ENCODE measurements around the gene STK33. TPM values are rescaled to one million over a fixed set of nuclear protein-coding genes. Genes with fewer than 3 reads are reported as not detected.

Gene STK33
- total and polyA plus RNA-seq, 2 donors (not counting 1 experiment from before 2014, with no cell fraction given), result 1.7 to 3.3 TPM

GRCh38 chr11:8373519-8374432 lies 220.3 kb downstream of the STK33 start:
- no peaks in the 10 kb centered on the region for H3K27me3 ChIP-seq (ENCODE audit: control insufficient read depth, insufficient read depth, low read length)
- no peaks in the 10 kb centered on the region for H3K36me3 ChIP-seq (ENCODE audit: control insufficient read depth, insufficient read depth, low read length)

GRCh38 chr11:8372641-8373381 lies 221.2 kb downstream of the STK33 start:
- no peak overlapping the region for H2AFZ ChIP-seq (ENCODE audit: low read length)
- TF ChIP-seq CTCF (conservative IDR thresholded peaks at IDR 0.05 in 1 of 2, IDR thresholded peaks at IDR 0.05 in 1 of 2; ENCODE audit: low read depth in 1 of 2, low read length in 2 of 2), result no peak
- TF ChIP-seq EZH2 (IDR thresholded peaks at IDR 0.05; ENCODE audit: low read length, missing control alignments), result no peak
- no peak overlapping the region for H3K27ac ChIP-seq (ENCODE audit: insufficient read depth, low read length)

More at GRCh38 chr11:8373519-8374432, 220.3 kb downstream of the STK33 start:
- Histone ChIP-seq H3K9ac (ENCODE audit: insufficient read depth, low read length) (no peak overlapping the region), H3K79me2 (ENCODE audit: control insufficient read depth, insufficient read depth, low read length) (no peaks in the 10 kb centered on the region), H3K4me3 (replicated peaks in 1 of 4; ENCODE audit: control extremely low read depth in 1 of 4, insufficient read depth in 1 of 4, low read depth in 3 of 4, low read length in 4 of 4) (no peak overlapping the region), H3K9me3 (ENCODE audit: control insufficient read depth, insufficient read depth, low read depth, low read length) (no peaks in the 10 kb centered on the region), H2AFZ (ENCODE audit: low read length) (no peak overlapping the region), H3K4me1 (ENCODE audit: control insufficient read depth, extremely low read depth, insufficient read depth, low read length) (no peaks in the 10 kb centered on the region), H4K20me1 (ENCODE audit: control insufficient read depth, extremely low read depth, insufficient read depth, low read length) (no peaks in the 10 kb centered on the region), H3K4me2 (ENCODE audit: extremely low read depth, insufficient read depth, low read length) (no peak overlapping the region), H3K27ac (ENCODE audit: insufficient read depth, low read length) (no peak overlapping the region)
- TF ChIP-seq CTCF (conservative IDR thresholded peaks at IDR 0.05 in 1 of 2, IDR thresholded peaks at IDR 0.05 in 1 of 2; ENCODE audit: low read depth in 1 of 2, low read length in 2 of 2) (no peak), EZH2 (IDR thresholded peaks at IDR 0.05; ENCODE audit: low read length, missing control alignments) (no peak)
- DNase-seq (ENCODE audit: low read depth in 2 of 2), result no peak

GRCh38 chr11:8371516-8371884 lies 222.5 kb downstream of the STK33 start:
- no peaks in the 10 kb centered on the region for H3K79me2 ChIP-seq (ENCODE audit: control insufficient read depth, insufficient read depth, low read length)
- H2AFZ ChIP-seq (ENCODE audit: low read length), result no peak overlapping the region
- H3K27ac ChIP-seq (ENCODE audit: insufficient read depth, low read length), result no peak overlapping the region
- TF ChIP-seq CTCF (conservative IDR thresholded peaks at IDR 0.05 in 1 of 2, IDR thresholded peaks at IDR 0.05 in 1 of 2; ENCODE audit: low read depth in 1 of 2, low read length in 2 of 2) (no peak), EZH2 (IDR thresholded peaks at IDR 0.05; ENCODE audit: low read length, missing control alignments) (no peak)
- H3K27me3 ChIP-seq (ENCODE audit: control insufficient read depth, insufficient read depth, low read length), result peaks cover 5% of the 10 kb centered on the region
- no peak overlapping the region for H3K4me2 ChIP-seq (ENCODE audit: extremely low read depth, insufficient read depth, low read length)
- no peaks in the 10 kb centered on the region for H4K20me1 ChIP-seq (ENCODE audit: control insufficient read depth, extremely low read depth, insufficient read depth, low read length)
- H3K4me1 ChIP-seq (ENCODE audit: control insufficient read depth, extremely low read depth, insufficient read depth, low read length), result no peaks in the 10 kb centered on the region
- H3K9ac ChIP-seq (ENCODE audit: insufficient read depth, low read length), result no peak overlapping the region
- H3K9me3 ChIP-seq (ENCODE audit: control insufficient read depth, insufficient read depth, low read depth, low read length), result no peaks in the 10 kb centered on the region
- no peaks in the 10 kb centered on the region for H3K36me3 ChIP-seq (ENCODE audit: control insufficient read depth, insufficient read depth, low read length)
- DNase-seq (ENCODE audit: low read depth in 2 of 2), result no peak
- no peak overlapping the region for H3K4me3 ChIP-seq (replicated peaks in 1 of 4; ENCODE audit: control extremely low read depth in 1 of 4, insufficient read depth in 1 of 4, low read depth in 3 of 4, low read length in 4 of 4)

More at GRCh38 chr11:8372641-8373381, 221.2 kb downstream of the STK33 start:
- no peaks in the 10 kb centered on the region for H4K20me1 ChIP-seq (ENCODE audit: control insufficient read depth, extremely low read depth, insufficient read depth, low read length)
- no peak overlapping the region for H3K4me3 ChIP-seq (replicated peaks in 1 of 4; ENCODE audit: control extremely low read depth in 1 of 4, insufficient read depth in 1 of 4, low read depth in 3 of 4, low read length in 4 of 4)
- no peaks in the 10 kb centered on the region for H3K79me2 ChIP-seq (ENCODE audit: control insufficient read depth, insufficient read depth, low read length)
- H3K9ac ChIP-seq (ENCODE audit: insufficient read depth, low read length), result no peak overlapping the region
- no peaks in the 10 kb centered on the region for H3K27me3 ChIP-seq (ENCODE audit: control insufficient read depth, insufficient read depth, low read length)
- no peak for DNase-seq (ENCODE audit: low read depth in 2 of 2)
- no peaks in the 10 kb centered on the region for H3K36me3 ChIP-seq (ENCODE audit: control insufficient read depth, insufficient read depth, low read length)
- H3K4me2 ChIP-seq (ENCODE audit: extremely low read depth, insufficient read depth, low read length), result no peak overlapping the region
- no peaks in the 10 kb centered on the region for H3K4me1 ChIP-seq (ENCODE audit: control insufficient read depth, extremely low read depth, insufficient read depth, low read length)
- no peaks in the 10 kb centered on the region for H3K9me3 ChIP-seq (ENCODE audit: control insufficient read depth, insufficient read depth, low read depth, low read length)
